GM12878 (cell line): ENCODE data around the gene MTIF3.

Experiments used
- ASH2L ChIP-seq: fragments of 300-600, 200-600 bp; sonication (generic); IDR thresholded peaks from 2 replicates; pipeline ENCODE4 v1.6.1; 2017; ENCODE audit warnings: low read depth, mild to moderate bottlenecking, borderline replicate concordance
- BHLHE40 ChIP-seq, 2 experiments: fragments of 450-650 bp in 1 of 2; IDR thresholded peaks; 2 replicates each; pipeline ENCODE4 v1.6.1; 2011 to 2017; ENCODE audit warnings: low read depth in 2 of 2, borderline replicate concordance in 1 of 2, improper control_type of control experiment in 1 of 2, low read length in 1 of 2, mild to moderate bottlenecking in 1 of 2
- CTCF ChIP-seq, 3 experiments: IDR thresholded peaks in 2 of 3; conservative IDR thresholded peaks in 1 of 3; 2 replicates each; pipeline ENCODE4 v1.5.1; 2011; ENCODE audit warnings: low read depth in 3 of 3, low read length in 3 of 3, mild to moderate bottlenecking in 3 of 3, control low read depth in 2 of 3, moderate library complexity in 2 of 3, inconsistent platforms in 1 of 3, mixed read lengths in 1 of 3; ENCODE audit not compliant: control insufficient read depth in 2 of 3, insufficient read depth in 1 of 3; ENCODE audit errors: extremely low read depth in 1 of 3
- ESRRA ChIP-seq: IDR thresholded peaks from 2 replicates; pipeline ENCODE4 v1.6.1; 2012; ENCODE audit warnings: mild to moderate bottlenecking, low read length, improper control_type of control experiment
- FOXK2 ChIP-seq: fragments of 450-650 bp; IDR thresholded peaks from 2 replicates; pipeline ENCODE4 v1.6.1; 2017; ENCODE audit warnings: mild to moderate bottlenecking, moderate library complexity
- HDAC2 ChIP-seq: fragments of 200-600 bp; sonication (generic); IDR thresholded peaks from 2 replicates; pipeline ENCODE4 v1.6.1; 2017
- HDAC6 ChIP-seq: fragments of 200-600 bp; sonication (generic); IDR thresholded peaks from one replicate; pipeline ENCODE4 v1.8.0; 2017; ENCODE audit warnings: antibody characterized with exemption; ENCODE audit not compliant: unreplicated experiment
- KDM1A ChIP-seq: fragments of 200-600 bp; sonication (generic); IDR thresholded peaks from 2 replicates; pipeline ENCODE4 v1.6.1; 2016; ENCODE audit warnings: borderline replicate concordance
- POLR2A ChIP-seq: IDR thresholded peaks from 2 replicates; pipeline ENCODE4 v1.6.1; 2011; ENCODE audit warnings: low read depth, mild to moderate bottlenecking, low read length
- POLR2AphosphoS5 ChIP-seq: IDR thresholded peaks from 2 replicates; pipeline ENCODE4 v1.6.1; 2011; ENCODE audit warnings: mild to moderate bottlenecking, low read length, inconsistent platforms
- RFX5 ChIP-seq: IDR thresholded peaks from 2 replicates; pipeline ENCODE4 v1.6.1; 2011; ENCODE audit warnings: low read depth, low read length, improper control_type of control experiment
- ZNF274 ChIP-seq: IDR thresholded peaks from one replicate; pipeline ENCODE4 v1.8.0; 2011; ENCODE audit not compliant: insufficient read length, insufficient read depth
- TF ChIP-seq, protein P1 (sequence below): fragments of 150-350 bp; IDR thresholded peaks from 2 replicates; pipeline ENCODE4 v1.6.1; 2016; ENCODE audit warnings: low read depth, low read length
- TF ChIP-seq, protein P2 (sequence below): fragments of 450-650 bp; formaldehyde crosslinking; IDR thresholded peaks from 2 replicates; pipeline ENCODE4 v1.4.0; 2022; ENCODE audit warnings: mild to moderate bottlenecking, moderate library complexity

- TF ChIP-seq, protein P1, sequence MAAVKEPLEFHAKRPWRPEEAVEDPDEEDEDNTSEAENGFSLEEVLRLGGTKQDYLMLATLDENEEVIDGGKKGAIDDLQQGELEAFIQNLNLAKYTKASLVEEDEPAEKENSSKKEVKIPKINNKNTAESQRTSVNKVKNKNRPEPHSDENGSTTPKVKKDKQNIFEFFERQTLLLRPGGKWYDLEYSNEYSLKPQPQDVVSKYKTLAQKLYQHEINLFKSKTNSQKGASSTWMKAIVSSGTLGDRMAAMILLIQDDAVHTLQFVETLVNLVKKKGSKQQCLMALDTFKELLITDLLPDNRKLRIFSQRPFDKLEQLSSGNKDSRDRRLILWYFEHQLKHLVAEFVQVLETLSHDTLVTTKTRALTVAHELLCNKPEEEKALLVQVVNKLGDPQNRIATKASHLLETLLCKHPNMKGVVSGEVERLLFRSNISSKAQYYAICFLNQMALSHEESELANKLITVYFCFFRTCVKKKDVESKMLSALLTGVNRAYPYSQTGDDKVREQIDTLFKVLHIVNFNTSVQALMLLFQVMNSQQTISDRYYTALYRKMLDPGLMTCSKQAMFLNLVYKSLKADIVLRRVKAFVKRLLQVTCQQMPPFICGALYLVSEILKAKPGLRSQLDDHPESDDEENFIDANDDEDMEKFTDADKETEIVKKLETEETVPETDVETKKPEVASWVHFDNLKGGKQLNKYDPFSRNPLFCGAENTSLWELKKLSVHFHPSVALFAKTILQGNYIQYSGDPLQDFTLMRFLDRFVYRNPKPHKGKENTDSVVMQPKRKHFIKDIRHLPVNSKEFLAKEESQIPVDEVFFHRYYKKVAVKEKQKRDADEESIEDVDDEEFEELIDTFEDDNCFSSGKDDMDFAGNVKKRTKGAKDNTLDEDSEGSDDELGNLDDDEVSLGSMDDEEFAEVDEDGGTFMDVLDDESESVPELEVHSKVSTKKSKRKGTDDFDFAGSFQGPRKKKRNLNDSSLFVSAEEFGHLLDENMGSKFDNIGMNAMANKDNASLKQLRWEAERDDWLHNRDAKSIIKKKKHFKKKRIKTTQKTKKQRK: no peak
- TF ChIP-seq KDM1A: no peak
- TF ChIP-seq CTCF (IDR thresholded peaks at IDR 0.05 in 2 of 3, conservative IDR thresholded peaks at IDR 0.05 in 1 of 3; ENCODE audit: control insufficient read depth in 2 of 3, extremely low read depth in 1 of 3, insufficient read depth in 1 of 3, low read depth in 3 of 3, low read length in 3 of 3): no peak
- no peak for TF ChIP-seq FOXK2
- TF ChIP-seq RFX5: no peak
- TF ChIP-seq HDAC2: no peak
- no peak for TF ChIP-seq HDAC6
- no peak for TF ChIP-seq ZNF274
- no peak for TF ChIP-seq POLR2A
- no peak for TF ChIP-seq ESRRA
- TF ChIP-seq, protein P2, sequence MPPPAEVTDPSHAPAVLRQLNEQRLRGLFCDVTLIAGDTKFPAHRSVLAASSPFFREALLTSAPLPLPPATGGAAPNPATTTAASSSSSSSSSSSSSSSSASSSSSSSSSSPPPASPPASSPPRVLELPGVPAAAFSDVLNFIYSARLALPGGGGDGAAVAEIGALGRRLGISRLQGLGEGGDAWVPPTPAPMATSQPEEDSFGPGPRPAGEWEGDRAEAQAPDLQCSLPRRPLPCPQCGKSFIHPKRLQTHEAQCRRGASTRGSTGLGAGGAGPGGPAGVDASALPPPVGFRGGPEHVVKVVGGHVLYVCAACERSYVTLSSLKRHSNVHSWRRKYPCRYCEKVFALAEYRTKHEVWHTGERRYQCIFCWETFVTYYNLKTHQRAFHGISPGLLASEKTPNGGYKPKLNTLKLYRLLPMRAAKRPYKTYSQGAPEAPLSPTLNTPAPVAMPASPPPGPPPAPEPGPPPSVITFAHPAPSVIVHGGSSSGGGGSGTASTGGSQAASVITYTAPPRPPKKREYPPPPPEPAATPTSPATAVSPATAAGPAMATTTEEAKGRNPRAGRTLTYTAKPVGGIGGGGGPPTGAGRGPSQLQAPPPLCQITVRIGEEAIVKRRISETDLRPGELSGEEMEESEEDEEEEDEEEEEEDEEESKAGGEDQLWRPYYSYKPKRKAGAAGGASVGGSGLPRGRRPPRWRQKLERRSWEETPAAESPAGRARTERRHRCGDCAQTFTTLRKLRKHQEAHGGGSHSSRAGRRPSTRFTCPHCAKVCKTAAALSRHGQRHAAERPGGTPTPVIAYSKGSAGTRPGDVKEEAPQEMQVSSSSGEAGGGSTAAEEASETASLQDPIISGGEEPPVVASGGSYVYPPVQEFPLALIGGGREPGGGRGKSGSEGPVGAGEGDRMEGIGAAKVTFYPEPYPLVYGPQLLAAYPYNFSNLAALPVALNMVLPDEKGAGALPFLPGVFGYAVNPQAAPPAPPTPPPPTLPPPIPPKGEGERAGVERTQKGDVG (CRISPR knock-in tag): no peak
- TF ChIP-seq POLR2AphosphoS5: no peak
- no peak for TF ChIP-seq BHLHE40 (IDR thresholded peaks at IDR 0.05; ENCODE audit: borderline replicate concordance in 1 of 2, low read depth in 2 of 2, low read length in 1 of 2)
- TF ChIP-seq ASH2L: no peak
Observed at GRCh38 chr13:27474751-27475268, 24.4 kb upstream of the MTIF3 start.
